ENCODE measurements around the gene RTN4.

RTN4 gene

GRCh38 chr2:55038428-55038827 is 11.8 kb downstream of the RTN4 start:
- no peak for DNase-seq (ENCODE audit: low read depth in 2 of 2)

DNA sequence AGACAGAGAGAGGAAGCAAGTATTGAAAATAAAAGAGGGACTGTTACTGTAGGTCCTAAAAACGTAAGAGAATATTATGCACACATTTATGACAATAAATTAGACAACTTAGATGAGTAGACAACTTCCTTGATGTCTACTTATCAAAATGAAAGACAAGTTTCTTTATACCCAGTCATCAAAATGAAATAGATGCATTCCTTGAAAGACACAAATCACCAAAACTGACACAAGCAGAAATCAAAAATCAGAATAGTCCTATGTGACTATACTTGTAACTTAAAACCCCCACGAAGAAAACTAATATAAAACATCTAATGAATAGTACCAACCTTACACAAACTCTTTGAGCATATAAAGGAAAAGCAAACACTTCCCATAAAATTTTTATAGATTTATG is 14.5 kb downstream of the RTN4 start:
- no peak for DNase-seq (ENCODE audit: low read depth in 2 of 2)

DNA sequence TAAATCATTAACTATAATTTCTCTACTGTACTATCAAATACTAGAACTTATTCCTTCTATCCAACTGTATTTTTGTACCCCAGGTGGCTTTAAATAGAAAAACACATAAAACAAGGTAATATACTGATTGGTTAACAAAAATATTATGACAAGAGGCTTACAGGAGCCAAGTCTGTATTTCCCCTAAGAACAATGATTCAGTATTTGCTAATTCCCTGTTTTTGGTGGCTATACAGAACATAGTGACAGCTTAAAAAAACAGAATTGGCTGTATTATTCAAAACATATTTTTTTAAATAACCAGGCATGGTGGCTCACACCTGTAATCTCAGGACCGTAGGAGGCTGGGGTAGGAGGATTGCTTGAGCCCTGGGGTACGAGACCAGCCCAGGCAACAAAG is 16.3 kb downstream of the RTN4 start:
- DNase-seq (ENCODE audit: low read depth in 2 of 2), result no peak

- DNase-seq (ENCODE audit: low read depth in 2 of 2), result no peak
Observed at GRCh38 chr2:55033076-55033742, 17.0 kb downstream of the RTN4 start.

- no peak for DNase-seq (ENCODE audit: low read depth in 2 of 2)
Observed at GRCh38 chr2:55031505-55031904, 18.7 kb downstream of the RTN4 start.

GRCh38 chr2:55030766-55031165 is 19.5 kb downstream of the RTN4 start:
- no peak for DNase-seq (ENCODE audit: low read depth in 2 of 2)

GRCh38 chr2:55029098-55029497 is 21.2 kb downstream of the RTN4 start:
- DNase-seq (ENCODE audit: low read depth in 2 of 2), result no peak

DNA sequence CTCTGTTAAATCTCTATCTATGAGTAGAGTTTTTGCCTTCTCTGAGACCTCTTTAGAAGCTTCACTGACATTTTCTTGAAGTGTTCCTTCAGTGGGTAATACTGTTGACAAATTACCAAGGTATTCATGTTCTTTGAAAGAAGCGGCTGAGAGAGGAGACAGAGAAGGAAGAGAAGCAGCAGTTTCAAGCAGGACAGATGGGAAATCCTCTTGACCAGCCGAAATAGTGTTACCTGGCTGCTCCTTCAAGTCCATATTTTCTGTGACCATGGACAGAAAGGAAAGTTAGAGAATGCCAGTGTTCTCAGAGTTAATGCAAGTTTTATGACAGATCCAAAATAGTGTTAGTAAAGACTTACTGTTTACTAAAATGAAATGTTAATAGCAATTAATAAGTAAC is 23.0 kb downstream of the RTN4 start:
- DNase-seq (ENCODE audit: low read depth in 2 of 2), result no peak

- DNase-seq (ENCODE audit: low read depth in 2 of 2), result no peak
Observed at GRCh38 chr2:55026202-55026601, 24.0 kb downstream of the RTN4 start.

- no peak for DNase-seq (ENCODE audit: low read depth in 2 of 2)
Observed at GRCh38 chr2:55025627-55026026, 24.6 kb downstream of the RTN4 start.

DNA sequence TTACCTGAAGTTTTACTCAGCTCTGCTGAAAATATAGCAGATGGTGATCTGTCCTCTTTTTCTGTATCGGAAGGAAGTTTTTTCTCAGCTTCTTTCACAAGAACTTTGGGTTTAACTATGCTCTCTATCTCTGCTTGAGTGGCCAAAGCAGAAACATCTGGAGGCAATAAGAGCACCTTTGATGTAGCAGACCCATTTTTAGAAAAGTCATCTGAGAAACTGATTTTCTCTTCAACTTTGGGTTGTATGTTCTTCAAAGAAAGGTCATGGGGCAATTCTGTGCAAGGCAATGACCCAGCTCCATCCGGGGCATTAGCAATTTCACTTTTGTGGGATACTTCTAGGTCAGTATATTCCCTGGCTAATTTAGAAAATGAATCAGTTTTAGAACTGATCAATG is 25.2 kb downstream of the RTN4 start:
- no peak for DNase-seq (ENCODE audit: low read depth in 2 of 2)

- DNase-seq (ENCODE audit: low read depth in 2 of 2), result no peak
Observed at GRCh38 chr2:55022476-55022875, 27.8 kb downstream of the RTN4 start.

DNA sequence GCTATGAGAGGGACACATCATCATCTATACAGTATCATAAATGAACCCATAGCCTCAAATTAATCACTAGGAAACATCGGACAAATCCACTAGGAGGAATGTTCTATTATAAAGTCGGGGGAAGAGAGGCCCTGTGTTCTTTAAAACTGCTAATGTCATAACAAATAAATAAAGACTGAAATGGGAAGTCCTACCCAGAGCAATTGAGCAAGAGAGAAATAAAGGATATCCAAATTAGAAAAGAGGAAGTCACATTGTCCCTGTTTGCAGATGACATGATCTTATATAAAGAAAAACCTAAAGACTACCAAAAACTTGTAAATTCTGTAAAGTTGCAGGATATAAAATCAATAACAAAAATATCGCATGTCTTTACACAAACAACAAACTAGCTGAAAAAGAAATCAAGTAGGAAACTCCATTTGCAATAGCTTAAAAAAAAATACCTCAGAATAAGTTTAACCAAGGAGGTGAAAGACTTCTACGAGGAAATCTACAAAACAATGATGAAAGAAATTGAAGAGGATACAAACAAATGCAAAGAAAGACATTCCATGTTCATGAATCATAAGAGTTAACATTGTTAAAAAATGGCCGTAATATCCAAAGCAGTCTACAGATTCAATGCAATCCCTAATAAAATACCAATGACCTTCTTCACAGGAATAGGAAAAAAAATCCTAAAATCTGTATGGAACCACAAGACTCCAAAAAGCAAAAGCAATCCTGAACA is 30.6 kb downstream of the RTN4 start:
- no peak for DNase-seq (ENCODE audit: low read depth in 2 of 2)

GRCh38 chr2:55018619-55019018 is 31.6 kb downstream of the RTN4 start:
- DNase-seq (ENCODE audit: low read depth in 2 of 2), result no peak

- DNase-seq (ENCODE audit: low read depth in 2 of 2), result no peak
Observed at GRCh38 chr2:55017880-55018279, 32.4 kb downstream of the RTN4 start.

GRCh38 chr2:55017428-55017827 is 32.8 kb downstream of the RTN4 start:
- DNase-seq (ENCODE audit: low read depth in 2 of 2), result no peak

GRCh38 chr2:55014962-55015939 is 35.0 kb downstream of the RTN4 start:
- DNase-seq (ENCODE audit: low read depth in 2 of 2), result peak; percentile 53

DNA sequence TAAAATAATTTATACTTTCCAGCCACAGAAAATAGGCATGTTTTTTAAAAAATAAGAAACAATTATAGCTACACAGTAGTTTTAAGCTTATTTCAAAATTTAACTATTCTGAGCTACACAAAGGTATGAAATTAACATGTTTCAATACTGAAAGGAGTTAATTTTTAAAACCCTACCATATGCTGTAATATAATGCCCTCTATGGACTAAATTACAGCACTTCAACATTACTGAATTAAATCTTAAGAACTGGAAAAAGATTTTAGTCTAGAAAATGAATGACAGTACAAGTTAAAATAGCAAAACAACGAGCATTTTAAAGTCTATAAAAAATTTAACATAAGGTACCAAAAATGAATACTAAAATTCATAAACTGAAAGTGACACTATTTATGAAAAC is 36.3 kb downstream of the RTN4 start:
- no peak for DNase-seq (ENCODE audit: low read depth in 2 of 2)

DNA sequence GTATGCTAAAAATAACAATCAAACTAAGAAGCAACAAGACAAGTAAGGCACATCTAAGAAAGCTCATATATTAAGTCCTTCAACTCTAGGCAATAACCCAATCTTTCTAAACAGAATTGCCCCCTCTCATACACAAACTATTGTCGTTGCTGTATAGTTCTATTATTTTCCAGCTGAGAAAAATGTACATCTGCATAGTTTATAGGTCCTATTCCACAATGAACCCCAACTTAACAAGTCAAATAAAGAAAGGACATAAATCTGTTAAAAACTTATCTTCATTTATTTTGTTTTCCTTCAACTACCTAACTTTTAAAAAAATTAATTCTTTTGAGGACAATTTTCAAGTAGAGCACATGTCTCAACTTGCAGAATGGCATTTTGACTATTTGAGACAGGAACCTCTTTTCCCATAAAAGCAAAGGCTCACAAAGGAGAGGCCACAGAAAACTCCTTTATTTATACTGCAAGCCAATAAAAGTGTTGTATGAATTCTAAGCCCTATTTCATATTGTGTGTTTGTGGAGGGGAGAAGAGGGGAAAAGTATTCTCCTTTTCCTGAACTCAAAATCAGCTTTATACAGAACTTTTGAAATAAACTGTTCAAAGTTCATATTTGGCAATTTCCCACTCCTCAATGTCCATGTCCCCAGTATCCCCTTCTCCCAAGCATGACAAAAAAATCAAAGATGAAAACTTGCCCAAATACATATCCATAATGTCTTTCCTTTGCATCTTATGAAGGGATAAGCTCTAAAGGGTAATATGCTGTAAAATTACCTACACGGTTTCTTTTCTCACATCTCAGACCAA is 37.4 kb downstream of the RTN4 start:
- DNase-seq (ENCODE audit: low read depth in 2 of 2), result no peak

- DNase-seq (ENCODE audit: low read depth in 2 of 2), result no peak
Observed at GRCh38 chr2:55011831-55012671, 38.2 kb downstream of the RTN4 start.

- no peak for DNase-seq (ENCODE audit: low read depth in 2 of 2)
Observed at GRCh38 chr2:55010915-55011314, 39.3 kb downstream of the RTN4 start.

Measured in fibroblast of skin of left biceps (primary cell).